KMS-11 (cell line): ENCODE measurements around the gene TAS1R2.

Source experiments
- H2AFZ ChIP-seq: fragments of 200-600 bp; sonication (generic); 2 replicates; pipeline ENCODE4 v1.6.1; 2016; ENCODE audit warnings: antibody characterized with exemption, mixed run types, low read depth
- H3K27ac ChIP-seq: fragments of 200-600 bp; sonication (generic); 2 replicates; pipeline ENCODE4 v1.6.1; 2016; ENCODE audit warnings: mild to moderate bottlenecking, mixed run types
- H3K27me3 ChIP-seq: fragments of 200-600 bp; sonication (generic); 2 replicates; pipeline ENCODE4 v1.6.1; 2017; ENCODE audit warnings: mild to moderate bottlenecking, low read depth, mixed run types, moderate library complexity; ENCODE audit not compliant: insufficient read depth
- H3K36me3 ChIP-seq: fragments of 200-600 bp; sonication (generic); 2 replicates; pipeline ENCODE4 v1.6.1; 2017; ENCODE audit warnings: mild to moderate bottlenecking, mixed run types; ENCODE audit not compliant: insufficient read depth
- H3K4me1 ChIP-seq: fragments of 200-600 bp; sonication (generic); 2 replicates; pipeline ENCODE4 v1.6.1; 2016; ENCODE audit warnings: mild to moderate bottlenecking, low read depth, mixed run types; ENCODE audit not compliant: poor library complexity, severe bottlenecking
- H3K4me2 ChIP-seq: fragments of 200-600 bp; sonication (generic); 2 replicates; pipeline ENCODE4 v1.7.0; 2016; ENCODE audit warnings: mild to moderate bottlenecking, mixed run types
- H3K4me3 ChIP-seq: fragments of 200-600 bp; sonication (generic); IDR thresholded peaks from 2 replicates; pipeline ENCODE4 v1.6.1; 2017; ENCODE audit warnings: low read depth, low read length, mixed read lengths; ENCODE audit not compliant: insufficient read depth
- H3K79me2 ChIP-seq: fragments of 200-600 bp; sonication (generic); 2 replicates; pipeline ENCODE4 v1.6.1; 2016; ENCODE audit warnings: low read depth, mixed run types; ENCODE audit not compliant: insufficient read depth
- H3K9ac ChIP-seq: fragments of 200-600 bp; sonication (generic); 2 replicates; pipeline ENCODE4 v1.6.1; 2016; ENCODE audit warnings: mild to moderate bottlenecking, mixed run types
- H4K20me1 ChIP-seq: fragments of 200-600 bp; sonication (generic); 2 replicates; pipeline ENCODE4 v1.6.1; 2016; ENCODE audit warnings: mild to moderate bottlenecking, mixed run types; ENCODE audit not compliant: insufficient read depth
- TF ChIP-seq, protein P1 (sequence below): fragments of 200-600 bp; sonication (generic); conservative IDR thresholded peaks from 2 replicates; pipeline ENCODE4 v1.6.1; 2017; ENCODE audit warnings: low read depth, mild to moderate bottlenecking, antibody characterized with exemption, low read length, moderate library complexity, mixed read lengths

The TAS1R2 gene

GRCh38 chr1:18817316-18817715 is 42.1 kb downstream of the TAS1R2 start:
- no peak overlapping the region for H2AFZ ChIP-seq
- no peaks in the 10 kb centered on the region for H3K79me2 ChIP-seq
- H3K4me2 ChIP-seq = no peak overlapping the region
- H3K36me3 ChIP-seq = no peaks in the 10 kb centered on the region
- H3K27ac ChIP-seq = no peak overlapping the region
- H3K4me1 ChIP-seq = no peaks in the 10 kb centered on the region
- no peak overlapping the region for H3K4me3 ChIP-seq
- H3K9ac ChIP-seq = no peak overlapping the region
- H4K20me1 ChIP-seq = no peaks in the 10 kb centered on the region
- H3K27me3 ChIP-seq = peaks cover 12% of the 10 kb centered on the region; the same call in 1 of the 2 replicates
- TF ChIP-seq, protein P1, sequence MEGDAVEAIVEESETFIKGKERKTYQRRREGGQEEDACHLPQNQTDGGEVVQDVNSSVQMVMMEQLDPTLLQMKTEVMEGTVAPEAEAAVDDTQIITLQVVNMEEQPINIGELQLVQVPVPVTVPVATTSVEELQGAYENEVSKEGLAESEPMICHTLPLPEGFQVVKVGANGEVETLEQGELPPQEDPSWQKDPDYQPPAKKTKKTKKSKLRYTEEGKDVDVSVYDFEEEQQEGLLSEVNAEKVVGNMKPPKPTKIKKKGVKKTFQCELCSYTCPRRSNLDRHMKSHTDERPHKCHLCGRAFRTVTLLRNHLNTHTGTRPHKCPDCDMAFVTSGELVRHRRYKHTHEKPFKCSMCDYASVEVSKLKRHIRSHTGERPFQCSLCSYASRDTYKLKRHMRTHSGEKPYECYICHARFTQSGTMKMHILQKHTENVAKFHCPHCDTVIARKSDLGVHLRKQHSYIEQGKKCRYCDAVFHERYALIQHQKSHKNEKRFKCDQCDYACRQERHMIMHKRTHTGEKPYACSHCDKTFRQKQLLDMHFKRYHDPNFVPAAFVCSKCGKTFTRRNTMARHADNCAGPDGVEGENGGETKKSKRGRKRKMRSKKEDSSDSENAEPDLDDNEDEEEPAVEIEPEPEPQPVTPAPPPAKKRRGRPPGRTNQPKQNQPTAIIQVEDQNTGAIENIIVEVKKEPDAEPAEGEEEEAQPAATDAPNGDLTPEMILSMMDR = no peak

DNA sequence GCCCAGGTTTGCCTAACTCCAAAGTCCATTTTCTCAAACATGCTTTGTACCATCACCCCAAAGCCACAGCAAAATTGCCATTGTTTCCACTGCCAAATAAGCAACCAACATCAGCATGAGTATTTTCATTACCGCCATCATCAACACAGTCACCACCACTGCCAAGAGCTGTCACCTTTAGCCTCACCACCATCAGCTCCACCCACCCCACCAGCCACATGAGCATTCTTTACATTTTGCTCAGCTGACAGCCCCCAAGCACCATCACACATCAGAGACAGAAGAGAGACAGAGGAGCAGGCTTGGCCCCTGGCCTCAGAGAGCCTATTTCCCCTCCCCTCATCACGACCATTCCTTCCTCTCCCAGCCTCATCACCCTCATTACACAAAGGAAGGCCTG is 42.7 kb downstream of the TAS1R2 start:
- H3K36me3 ChIP-seq = no peaks in the 10 kb centered on the region
- H3K79me2 ChIP-seq = no peaks in the 10 kb centered on the region
- TF ChIP-seq, protein P1 = no peak
- H2AFZ ChIP-seq = no peak overlapping the region
- no peak overlapping the region for H3K4me3 ChIP-seq
- H3K27ac ChIP-seq = no peak overlapping the region
- H3K4me1 ChIP-seq = no peaks in the 10 kb centered on the region
- no peaks in the 10 kb centered on the region for H4K20me1 ChIP-seq
- H3K9ac ChIP-seq = no peak overlapping the region
- H3K4me2 ChIP-seq = no peak overlapping the region
- peaks cover 12% of the 10 kb centered on the region; the same call in 1 of the 2 replicates for H3K27me3 ChIP-seq

- Histone ChIP-seq H3K36me3 (no peaks in the 10 kb centered on the region), H3K27me3 (peaks cover 12% of the 10 kb centered on the region; the same call in 1 of the 2 replicates), H4K20me1 (no peaks in the 10 kb centered on the region), H2AFZ (no peak overlapping the region), H3K4me2 (no peak overlapping the region), H3K9ac (no peak overlapping the region), H3K79me2 (no peaks in the 10 kb centered on the region), H3K27ac (no peak overlapping the region), H3K4me1 (no peaks in the 10 kb centered on the region), H3K4me3 (no peak overlapping the region)
- TF ChIP-seq, protein P1 = no peak
Observed at GRCh38 chr1:18814874-18815531, 44.5 kb downstream of the TAS1R2 start.

DNA sequence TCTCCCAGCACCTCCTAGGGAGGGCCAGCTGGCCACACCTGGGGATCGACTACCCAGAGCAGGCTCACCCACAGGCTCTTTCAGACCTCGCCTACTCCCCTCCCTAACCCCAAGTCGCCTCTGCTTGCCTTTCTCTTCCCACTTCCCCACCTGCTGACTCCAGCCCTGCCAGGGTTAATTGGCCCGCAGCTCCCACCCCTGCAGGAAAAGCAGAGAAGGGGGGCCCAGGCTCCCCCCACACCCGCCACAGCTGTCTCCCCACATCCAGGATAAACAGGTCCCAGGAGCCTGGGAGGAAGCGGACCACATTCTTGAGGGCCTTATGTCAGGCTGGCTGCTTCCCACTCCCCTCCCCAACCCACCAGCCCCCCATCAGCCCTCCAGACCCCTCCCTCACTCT is 45.0 kb downstream of the TAS1R2 start:
- no peaks in the 10 kb centered on the region for H3K4me1 ChIP-seq
- no peak overlapping the region for H3K4me2 ChIP-seq
- H3K9ac ChIP-seq = no peak overlapping the region
- H3K36me3 ChIP-seq = no peaks in the 10 kb centered on the region
- H2AFZ ChIP-seq = no peak overlapping the region
- no peaks in the 10 kb centered on the region for H3K79me2 ChIP-seq
- TF ChIP-seq, protein P1 = no peak
- no peaks in the 10 kb centered on the region for H4K20me1 ChIP-seq
- no peak overlapping the region for H3K27ac ChIP-seq
- no peak overlapping the region for H3K4me3 ChIP-seq
- peaks cover 12% of the 10 kb centered on the region; the same call in 1 of the 2 replicates for H3K27me3 ChIP-seq
